ENCODE measurements around the gene JADE2. TPM values are rescaled to one million over a fixed set of nuclear protein-coding genes. Genes with fewer than 3 reads are reported as not detected.

Gene JADE2
- total RNA-seq, 1 experiment from 2014 or later: 18.4 TPM

GRCh38 chr5:134575316-134575715 lies 49.8 kb downstream of the JADE2 start:
- POLR2A ChIA-PET (ENCODE audit: low non-redundant PET): interaction anchor here (0.6 kb wide), 1 partner anchor 449 kb away, joined by 8 read pairs; no protein-coding TSS in a partner anchor
- no peak for DNase-seq (ENCODE audit: low spot score)
- TF ChIP-seq, protein P1, sequence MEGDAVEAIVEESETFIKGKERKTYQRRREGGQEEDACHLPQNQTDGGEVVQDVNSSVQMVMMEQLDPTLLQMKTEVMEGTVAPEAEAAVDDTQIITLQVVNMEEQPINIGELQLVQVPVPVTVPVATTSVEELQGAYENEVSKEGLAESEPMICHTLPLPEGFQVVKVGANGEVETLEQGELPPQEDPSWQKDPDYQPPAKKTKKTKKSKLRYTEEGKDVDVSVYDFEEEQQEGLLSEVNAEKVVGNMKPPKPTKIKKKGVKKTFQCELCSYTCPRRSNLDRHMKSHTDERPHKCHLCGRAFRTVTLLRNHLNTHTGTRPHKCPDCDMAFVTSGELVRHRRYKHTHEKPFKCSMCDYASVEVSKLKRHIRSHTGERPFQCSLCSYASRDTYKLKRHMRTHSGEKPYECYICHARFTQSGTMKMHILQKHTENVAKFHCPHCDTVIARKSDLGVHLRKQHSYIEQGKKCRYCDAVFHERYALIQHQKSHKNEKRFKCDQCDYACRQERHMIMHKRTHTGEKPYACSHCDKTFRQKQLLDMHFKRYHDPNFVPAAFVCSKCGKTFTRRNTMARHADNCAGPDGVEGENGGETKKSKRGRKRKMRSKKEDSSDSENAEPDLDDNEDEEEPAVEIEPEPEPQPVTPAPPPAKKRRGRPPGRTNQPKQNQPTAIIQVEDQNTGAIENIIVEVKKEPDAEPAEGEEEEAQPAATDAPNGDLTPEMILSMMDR (conservative IDR thresholded peaks at IDR 0.05; ENCODE audit: low read depth, low read length): no peak
- H3K9me3 ChIP-seq (ENCODE audit: low read depth, low read length, poor library complexity, severe bottlenecking): no peaks in the 10 kb centered on the region
- no TSS peak for BruUV-seq (replicated peaks)
- no peak overlapping the region for H3K27ac ChIP-seq (ENCODE audit: low read depth, low read length, poor library complexity, severe bottlenecking)
- CTCF ChIA-PET: interaction anchor here (0.5 kb wide), 1 partner anchor 535 kb away, joined by 3 read pairs; no protein-coding TSS in a partner anchor
- no peaks in the 10 kb centered on the region for H3K4me1 ChIP-seq (ENCODE audit: insufficient read depth, low read length, poor library complexity, severe bottlenecking)
- no peaks in the 10 kb centered on the region for H3K27me3 ChIP-seq (replicated peaks; ENCODE audit: insufficient read depth, low read depth, low read length, poor library complexity)
- no peak overlapping the region for H3K4me3 ChIP-seq (ENCODE audit: low read depth, low read length, poor library complexity, severe bottlenecking)
- intact Hi-C loops (cut with micrococcal nuclease; ENCODE audit: unreplicated experiment): loop anchor here (5.0 kb wide), 1 partner anchor 163 kb away; the partner anchor contains the start of gene CDKN2AIPNL
- no peaks in the 10 kb centered on the region for H3K36me3 ChIP-seq (ENCODE audit: insufficient read depth, low read length, poor library complexity, severe bottlenecking)

DNA sequence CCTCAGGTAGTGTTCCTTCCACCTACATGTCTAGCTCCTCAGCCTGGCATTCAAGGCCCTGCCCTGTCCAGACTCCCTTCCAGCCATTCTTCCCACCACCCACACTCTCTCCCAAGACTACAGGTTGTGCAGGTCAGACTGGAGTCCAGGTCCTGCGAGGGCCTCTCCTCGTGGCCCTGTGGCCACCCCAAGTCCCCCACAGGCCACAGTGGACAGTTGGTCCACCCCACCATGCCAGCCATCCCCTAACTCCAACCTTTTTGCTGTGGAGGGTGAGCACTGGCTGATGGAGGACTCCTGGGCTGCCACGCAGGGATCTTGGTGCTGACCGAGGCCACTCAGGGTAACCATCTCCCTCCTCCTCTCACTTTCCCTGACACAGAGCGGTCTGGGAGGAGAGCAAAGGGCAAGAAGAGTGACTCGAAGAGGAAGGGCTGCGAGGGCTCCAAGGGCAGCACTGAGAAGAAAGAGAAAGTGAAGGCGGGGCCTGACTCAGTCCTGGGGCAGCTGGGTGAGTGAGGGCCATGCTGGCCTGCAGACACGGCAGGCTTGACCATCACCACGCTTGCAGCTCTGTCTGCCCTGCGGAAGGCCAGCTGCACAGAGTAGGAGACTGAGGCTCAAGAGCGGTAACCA lies 51.0 kb downstream of the JADE2 start:
- H3K4me1 ChIP-seq (ENCODE audit: insufficient read depth, low read length, poor library complexity, severe bottlenecking): no peaks in the 10 kb centered on the region
- DNase-seq (ENCODE audit: low spot score): no peak
- no TSS peak for BruUV-seq (replicated peaks)
- no peaks in the 10 kb centered on the region for H3K9me3 ChIP-seq (ENCODE audit: low read depth, low read length, poor library complexity, severe bottlenecking)
- no peak overlapping the region for H3K4me3 ChIP-seq (ENCODE audit: low read depth, low read length, poor library complexity, severe bottlenecking)
- no peaks in the 10 kb centered on the region for H3K36me3 ChIP-seq (ENCODE audit: insufficient read depth, low read length, poor library complexity, severe bottlenecking)
- H3K27me3 ChIP-seq (replicated peaks; ENCODE audit: insufficient read depth, low read depth, low read length, poor library complexity): no peaks in the 10 kb centered on the region
- no peak overlapping the region for H3K27ac ChIP-seq (ENCODE audit: low read depth, low read length, poor library complexity, severe bottlenecking)
- intact Hi-C loops (cut with micrococcal nuclease; ENCODE audit: unreplicated experiment): loop anchor here (2.0 to 5.0 kb wide), 2 partner anchors 164 to 274 kb away; partner anchors contain the start of gene CDKN2AIPNL
- TF ChIP-seq, protein P1 (conservative IDR thresholded peaks at IDR 0.05; ENCODE audit: low read depth, low read length): no peak
- no peak for TF ChIP-seq EZH2 (IDR thresholded peaks at IDR 0.05; ENCODE audit: borderline replicate concordance, low read depth, low read length, poor library complexity, severe bottlenecking)
- ChIA-PET CTCF (no interaction called here), POLR2A (ENCODE audit: low non-redundant PET) (no interaction called here)

DNA sequence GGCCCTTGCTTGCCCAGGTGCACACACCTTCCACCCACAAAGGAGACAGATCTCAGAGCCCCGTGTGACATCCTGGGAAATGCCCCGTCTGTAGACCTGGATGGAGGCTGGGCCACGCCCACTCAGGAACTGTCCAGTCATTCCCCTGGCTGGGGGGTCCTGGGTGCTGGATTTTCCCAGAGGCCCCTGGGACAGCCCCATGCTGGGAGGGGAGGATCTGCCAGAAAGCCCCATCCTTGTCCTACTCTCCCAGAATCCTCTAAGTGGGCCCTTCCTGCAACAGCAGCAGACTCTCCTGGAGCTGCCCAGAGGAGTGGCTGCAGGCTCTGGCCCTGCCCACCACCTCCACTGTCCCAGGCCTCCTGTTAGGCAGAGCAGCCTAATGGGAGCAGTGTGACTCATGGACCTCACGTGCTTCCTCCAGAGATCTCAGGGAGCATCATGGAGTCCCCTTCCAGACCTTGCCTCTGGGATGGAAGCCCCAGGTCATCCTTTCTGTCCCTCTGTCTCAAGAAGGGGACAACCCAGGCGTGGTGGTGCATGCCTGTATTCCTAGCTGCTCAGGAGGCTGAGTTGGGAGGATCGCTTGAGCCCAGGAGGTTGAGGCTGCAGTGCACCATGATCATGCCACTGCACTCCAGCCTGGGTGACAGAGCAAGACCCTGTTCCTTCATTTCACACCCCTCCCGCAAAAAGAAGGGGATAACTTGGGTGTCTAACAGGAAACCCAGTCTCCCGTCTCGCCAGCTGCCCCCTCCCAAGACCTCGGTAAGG lies 51.7 kb downstream of the JADE2 start:
- POLR2A ChIA-PET (ENCODE audit: low non-redundant PET): no interaction called here
- no TSS peak for BruUV-seq (replicated peaks)

More for the DNA sequence above, 51.7 kb downstream of the JADE2 start:
- Histone ChIP-seq H3K27ac (ENCODE audit: low read depth, low read length, poor library complexity, severe bottlenecking) (no peak overlapping the region), H3K4me3 (ENCODE audit: low read depth, low read length, poor library complexity, severe bottlenecking) (no peak overlapping the region), H3K27me3 (replicated peaks; ENCODE audit: insufficient read depth, low read depth, low read length, poor library complexity) (no peaks in the 10 kb centered on the region), H3K4me1 (ENCODE audit: insufficient read depth, low read length, poor library complexity, severe bottlenecking) (no peaks in the 10 kb centered on the region), H3K36me3 (ENCODE audit: insufficient read depth, low read length, poor library complexity, severe bottlenecking) (no peaks in the 10 kb centered on the region), H3K9me3 (ENCODE audit: low read depth, low read length, poor library complexity, severe bottlenecking) (no peaks in the 10 kb centered on the region)
- intact Hi-C loops (cut with micrococcal nuclease; ENCODE audit: unreplicated experiment): loop anchor here (2.0 to 5.0 kb wide), 2 partner anchors 165 to 274 kb away; partner anchors contain the start of gene CDKN2AIPNL
- TF ChIP-seq EZH2 (IDR thresholded peaks at IDR 0.05; ENCODE audit: borderline replicate concordance, low read depth, low read length, poor library complexity, severe bottlenecking): no peak
- TF ChIP-seq, protein P1 (conservative IDR thresholded peaks at IDR 0.05; ENCODE audit: low read depth, low read length): no peak
- no peak for DNase-seq (ENCODE audit: low spot score)
- CTCF ChIA-PET: interaction anchor here (1.7 kb wide), 1 partner anchor 10 kb away, joined by 7 read pairs; no protein-coding TSS in a partner anchor

All from A673 (cell line).